HTERT RPE-1 (cell line): Measurements from ENCODE around the gene WDR90.
"Not testable (repeated sequence)": the region's sequence is repeated elsewhere in the genome, so short reads cannot be mapped to it uniquely, and the experiment has no call there.

Experiments used
- in situ Hi-C: fragments of 300-500 bp; cut with MboI; formaldehyde crosslinking; loops from 4 replicates; pipeline ENCODE4 v1.14.3; 2020; ENCODE audit warnings: low sequenced_read_pairs

Gene WDR90

GRCh38 chr16:684961-685696, 36.0 kb downstream of the WDR90 start:
- in situ Hi-C loops, result no loop called here

- in situ Hi-C loops, result no loop called here
These were observed 36.8 kb downstream of the WDR90 start for GRCh38 chr16:685967-686366.

DNA sequence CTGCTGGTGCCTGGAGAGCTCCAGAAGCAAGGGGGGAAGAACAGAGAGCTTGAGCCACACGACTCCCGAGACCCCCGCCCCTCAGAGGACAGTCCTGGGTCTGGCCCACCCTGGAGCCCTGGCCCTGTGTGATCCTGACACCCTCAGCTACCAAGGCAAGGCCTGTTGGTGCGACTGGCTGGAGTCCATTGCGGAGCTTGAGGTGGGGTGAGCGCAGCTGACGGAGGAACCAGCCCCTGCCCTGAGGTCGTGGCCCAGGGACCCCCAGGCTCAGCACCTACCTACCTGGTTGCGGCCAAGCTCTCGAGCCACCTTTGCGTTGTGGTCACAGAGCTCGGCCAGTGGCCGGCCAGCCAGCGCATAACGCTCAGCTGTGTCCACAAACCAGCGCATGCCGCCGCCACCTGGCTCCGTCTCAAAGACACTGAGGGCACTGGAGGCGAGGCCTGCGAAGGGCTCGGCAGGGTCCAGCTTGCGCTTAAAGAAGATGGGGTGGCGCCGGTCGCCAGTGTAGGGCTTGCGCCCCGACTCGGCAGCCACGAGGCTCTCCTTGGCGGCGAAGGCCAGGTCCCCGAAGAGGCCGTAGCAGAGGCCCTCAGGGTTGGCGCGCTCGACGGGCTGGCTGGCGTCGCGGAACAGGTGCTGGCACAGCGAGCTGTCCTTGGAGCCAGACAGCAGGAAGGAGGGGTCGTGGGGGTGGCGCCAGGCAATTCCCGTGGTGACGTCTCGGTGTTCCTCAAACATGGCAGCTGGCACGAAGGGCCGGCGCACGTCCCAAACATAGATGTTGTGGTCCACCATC, 37.5 kb downstream of the WDR90 start:
- in situ Hi-C loops, result no loop called here

DNA sequence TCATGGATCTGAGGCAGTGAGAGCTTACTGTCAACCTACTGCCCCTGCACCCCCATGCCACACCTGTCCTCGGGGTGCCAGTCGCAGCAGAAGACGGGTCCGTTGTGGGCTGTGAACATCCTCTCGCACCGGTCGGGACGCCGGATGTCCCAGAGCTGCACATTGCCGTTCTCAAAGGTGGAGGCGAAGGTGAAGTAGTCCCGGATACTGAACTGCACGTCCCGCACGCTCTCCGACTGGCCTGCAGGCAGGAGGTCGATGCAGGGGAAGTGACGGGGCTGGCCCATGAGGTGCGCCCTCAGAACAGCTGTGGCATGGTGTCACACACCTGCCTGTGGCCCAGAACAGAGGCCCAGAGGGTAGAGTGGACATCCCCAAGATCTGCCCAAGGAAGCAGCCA, 38.3 kb downstream of the WDR90 start:
- in situ Hi-C loops, result no loop called here

- in situ Hi-C loops, result no loop called here
These were observed 40.2 kb downstream of the WDR90 start for GRCh38 chr16:689175-689897.

GRCh38 chr16:691242-691641, 42.1 kb downstream of the WDR90 start:
- in situ Hi-C loops, result not testable (repeated sequence)

GRCh38 chr16:692356-693108, 43.4 kb downstream of the WDR90 start:
- in situ Hi-C loops, result no loop called here

DNA sequence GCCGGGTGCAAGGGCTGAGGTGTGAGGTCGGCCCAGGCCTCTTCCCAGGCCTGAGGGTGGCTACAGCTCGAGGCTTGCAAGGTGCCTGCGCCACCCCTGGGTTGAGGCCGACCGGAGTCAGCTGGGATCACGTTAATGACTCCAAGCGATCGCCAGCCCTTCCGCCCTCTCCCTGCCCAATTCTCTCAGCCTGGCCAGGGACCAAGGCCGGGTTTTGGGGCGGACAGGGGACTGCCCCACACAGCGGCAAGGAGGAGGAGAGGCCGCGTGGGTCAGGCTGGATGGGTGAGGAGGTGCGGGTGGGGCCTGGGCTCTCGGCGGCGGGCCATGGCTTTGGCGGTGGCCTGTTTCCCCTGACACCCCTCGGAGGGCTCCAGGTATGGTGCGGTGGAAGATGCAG, 44.2 kb downstream of the WDR90 start:
- in situ Hi-C loops, result no loop called here

- in situ Hi-C loops, result no loop called here
These were observed 44.6 kb downstream of the WDR90 start for GRCh38 chr16:693766-694165.

- in situ Hi-C loops, result no loop called here
These were observed 45.2 kb downstream of the WDR90 start for GRCh38 chr16:694187-694862.

GRCh38 chr16:694863-695354, 45.7 kb downstream of the WDR90 start:
- in situ Hi-C loops, result no loop called here

DNA sequence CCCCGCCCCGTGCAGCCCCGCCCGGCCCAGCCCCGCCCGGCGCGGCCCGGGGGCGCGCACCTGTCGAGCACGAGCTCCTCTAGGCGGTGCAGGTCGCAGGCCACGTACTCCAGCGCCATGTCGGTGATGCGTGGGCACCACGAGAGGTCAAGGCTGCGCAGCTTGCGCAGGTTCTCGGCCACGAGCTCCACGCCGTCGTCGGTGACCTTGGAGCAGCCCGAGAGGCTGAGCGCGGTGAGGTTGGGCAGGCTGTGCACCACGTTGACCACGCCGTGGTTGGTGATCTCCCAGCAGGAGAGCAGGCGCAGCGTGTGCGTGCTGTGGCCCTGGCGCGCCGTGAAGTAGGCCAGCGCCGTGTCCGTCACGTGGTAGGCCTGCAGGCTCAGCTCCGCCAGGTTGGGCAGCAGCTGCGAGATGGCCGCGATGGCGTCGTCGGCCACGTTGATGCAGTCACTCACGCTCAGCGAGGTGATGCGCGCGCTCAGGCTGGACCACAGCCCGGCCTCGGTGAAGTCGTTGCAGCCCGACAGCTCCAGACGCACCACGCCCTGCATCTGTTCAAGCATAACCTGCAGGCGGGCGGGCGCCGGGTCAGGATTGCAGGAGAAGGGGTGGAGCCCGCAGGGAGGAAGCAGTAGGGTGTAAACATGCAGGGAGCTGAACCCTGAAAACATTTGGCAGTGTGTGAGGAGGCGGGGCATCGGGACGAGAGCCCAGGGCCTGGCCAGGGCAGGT, 46.4 kb downstream of the WDR90 start:
- in situ Hi-C loops, result no loop called here

DNA sequence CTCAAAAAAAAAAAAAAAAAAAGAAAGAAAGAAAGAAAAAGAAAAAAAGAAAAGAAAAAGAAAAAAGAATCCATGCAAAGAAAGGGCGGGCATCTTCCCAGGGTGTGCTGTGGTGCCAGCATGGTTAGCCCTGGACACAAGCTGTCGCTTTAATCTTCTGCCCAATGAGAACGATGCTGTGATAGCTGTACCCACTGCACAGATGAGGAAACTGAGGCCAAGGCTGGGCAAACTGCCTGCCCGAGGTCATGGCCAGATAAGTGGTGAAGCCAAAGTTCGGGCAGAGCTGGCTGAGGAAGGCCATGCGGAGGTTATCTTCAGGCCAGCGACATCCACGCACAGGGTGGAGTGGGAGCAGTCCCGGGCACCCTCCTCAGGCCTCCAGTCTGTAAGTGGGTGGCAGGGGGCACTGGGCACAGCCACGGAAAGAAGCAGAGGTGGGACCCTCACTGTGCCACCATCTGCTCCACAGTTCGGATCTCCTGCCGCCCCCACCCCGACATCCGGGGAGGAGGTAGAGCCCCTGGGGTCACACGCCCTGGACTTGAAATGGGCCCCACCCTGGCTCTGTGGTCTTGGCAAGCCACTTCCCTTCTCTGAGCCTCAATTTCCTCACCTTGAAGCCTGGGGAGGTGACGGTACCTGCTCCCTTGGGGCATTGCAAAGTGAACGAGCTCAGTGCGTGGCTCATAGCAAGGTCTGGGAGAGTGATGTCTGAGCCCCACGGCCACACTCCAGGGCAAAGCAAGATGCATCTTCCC, 49.9 kb downstream of the WDR90 start:
- in situ Hi-C loops, result no loop called here

- in situ Hi-C loops, result no loop called here
These were observed 51.8 kb downstream of the WDR90 start for GRCh38 chr16:700684-701584.

- in situ Hi-C loops, result no loop called here
These were observed 53.2 kb downstream of the WDR90 start for GRCh38 chr16:702341-702740.

DNA sequence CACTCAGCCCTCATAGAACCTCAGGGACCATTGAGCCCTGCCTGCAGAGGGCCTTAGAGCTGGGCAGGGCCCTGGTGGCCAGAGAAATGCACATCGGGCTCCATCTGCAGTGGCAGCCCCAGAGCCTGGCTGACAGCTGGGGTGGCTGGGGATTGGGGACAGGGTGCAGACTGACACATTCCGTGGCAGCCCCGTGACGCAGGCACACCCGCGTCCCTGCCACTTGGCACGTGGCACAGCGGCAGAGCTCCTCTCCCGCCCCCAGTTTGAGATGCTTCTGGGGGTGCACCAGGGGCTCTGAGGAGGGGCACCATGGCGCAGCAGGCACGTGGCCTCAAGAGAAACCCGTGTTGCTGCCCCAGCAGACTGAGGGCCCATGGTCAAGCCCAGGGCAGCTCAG, 54.2 kb downstream of the WDR90 start:
- in situ Hi-C loops, result no loop called here

DNA sequence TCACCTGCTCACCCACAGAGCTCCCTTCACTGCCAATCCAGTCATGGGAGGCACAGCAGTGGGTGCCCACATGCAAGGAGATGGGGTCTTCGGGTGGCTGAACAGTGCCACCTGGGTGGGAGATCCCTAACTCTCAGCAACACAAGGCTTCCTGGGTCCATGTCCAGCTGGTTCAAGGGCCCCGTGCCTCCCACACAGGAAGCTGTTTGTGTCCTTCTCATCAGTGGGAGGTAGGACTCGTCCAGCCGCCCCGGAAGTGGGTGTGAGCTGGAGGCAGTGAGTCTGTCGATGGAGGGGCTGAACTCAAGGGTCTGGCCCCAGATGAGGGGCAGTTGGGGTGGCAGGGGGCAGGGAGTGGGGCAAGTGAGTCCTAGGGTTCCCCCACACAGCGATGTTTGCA, 54.9 kb downstream of the WDR90 start:
- in situ Hi-C loops, result no loop called here
